ENCODE measurements around the gene GALR1.

Gene GALR1

DNA sequence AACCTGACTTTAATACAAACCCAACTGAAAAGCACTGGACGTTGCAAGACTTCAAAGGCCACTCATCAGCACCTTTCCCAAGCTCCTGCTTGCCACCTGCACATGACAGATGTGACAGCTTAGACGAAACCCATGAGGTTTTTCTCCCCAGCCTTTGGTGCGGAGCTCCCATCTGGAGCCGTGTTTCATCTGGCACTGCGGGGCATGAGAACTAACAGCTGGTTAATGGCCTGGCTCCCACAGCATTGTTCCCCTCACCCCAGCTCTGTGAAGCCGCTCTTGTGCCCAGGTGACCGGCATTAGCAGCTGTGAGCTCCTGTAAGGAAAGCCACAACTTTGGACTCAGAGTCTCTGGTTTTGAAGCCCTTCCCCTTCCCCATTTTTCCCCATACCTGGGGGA is 50.9 kb downstream of the GALR1 start:
- no peak for DNase-seq (ENCODE audit: low read depth)
- no peak overlapping the region for H3K4me3 ChIP-seq (ENCODE audit: low read depth, low read length)
- TF ChIP-seq, protein P1, sequence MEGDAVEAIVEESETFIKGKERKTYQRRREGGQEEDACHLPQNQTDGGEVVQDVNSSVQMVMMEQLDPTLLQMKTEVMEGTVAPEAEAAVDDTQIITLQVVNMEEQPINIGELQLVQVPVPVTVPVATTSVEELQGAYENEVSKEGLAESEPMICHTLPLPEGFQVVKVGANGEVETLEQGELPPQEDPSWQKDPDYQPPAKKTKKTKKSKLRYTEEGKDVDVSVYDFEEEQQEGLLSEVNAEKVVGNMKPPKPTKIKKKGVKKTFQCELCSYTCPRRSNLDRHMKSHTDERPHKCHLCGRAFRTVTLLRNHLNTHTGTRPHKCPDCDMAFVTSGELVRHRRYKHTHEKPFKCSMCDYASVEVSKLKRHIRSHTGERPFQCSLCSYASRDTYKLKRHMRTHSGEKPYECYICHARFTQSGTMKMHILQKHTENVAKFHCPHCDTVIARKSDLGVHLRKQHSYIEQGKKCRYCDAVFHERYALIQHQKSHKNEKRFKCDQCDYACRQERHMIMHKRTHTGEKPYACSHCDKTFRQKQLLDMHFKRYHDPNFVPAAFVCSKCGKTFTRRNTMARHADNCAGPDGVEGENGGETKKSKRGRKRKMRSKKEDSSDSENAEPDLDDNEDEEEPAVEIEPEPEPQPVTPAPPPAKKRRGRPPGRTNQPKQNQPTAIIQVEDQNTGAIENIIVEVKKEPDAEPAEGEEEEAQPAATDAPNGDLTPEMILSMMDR (IDR thresholded peaks at IDR 0.05; ENCODE audit: control insufficient read depth, extremely low read depth, insufficient read depth) = no peak

- TF ChIP-seq, protein P1 (IDR thresholded peaks at IDR 0.05; ENCODE audit: control insufficient read depth, extremely low read depth, insufficient read depth) = no peak
- no peak for DNase-seq (ENCODE audit: low read depth)
- H3K4me3 ChIP-seq (ENCODE audit: low read depth, low read length) = no peak overlapping the region
Measured at GRCh38 chr18:77304268-77304667, 54.6 kb downstream of the GALR1 start.

- TF ChIP-seq, protein P1 (IDR thresholded peaks at IDR 0.05; ENCODE audit: control insufficient read depth, extremely low read depth, insufficient read depth) = no peak
- no peak overlapping the region for H3K4me3 ChIP-seq (ENCODE audit: low read depth, low read length)
- DNase-seq (ENCODE audit: low read depth) = no peak
Measured at GRCh38 chr18:77305676-77306075, 56.0 kb downstream of the GALR1 start.

DNA sequence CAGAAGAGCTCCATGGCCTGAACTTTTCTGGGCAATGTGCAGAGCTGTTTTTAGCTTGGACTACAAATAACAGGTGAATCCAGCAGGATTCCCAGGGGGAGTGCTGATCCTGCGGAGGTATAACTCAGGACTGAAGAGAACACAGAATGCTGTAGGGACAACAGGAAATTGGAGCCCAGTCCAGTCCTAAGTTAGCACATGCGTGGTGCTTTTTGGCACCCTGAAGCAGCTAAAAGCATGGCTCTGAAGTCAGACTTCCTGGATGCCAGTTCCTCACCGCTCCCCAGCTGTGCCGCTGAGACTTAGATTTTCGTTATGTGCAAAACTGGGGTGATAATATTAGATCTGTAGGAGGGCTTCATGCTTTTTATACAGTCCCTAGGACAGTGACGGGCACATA is 58.6 kb downstream of the GALR1 start:
- DNase-seq (ENCODE audit: low read depth) = no peak
- TF ChIP-seq, protein P1 (IDR thresholded peaks at IDR 0.05; ENCODE audit: control insufficient read depth, extremely low read depth, insufficient read depth) = no peak
- H3K4me3 ChIP-seq (ENCODE audit: low read depth, low read length) = no peak overlapping the region

GRCh38 chr18:77314511-77314910 is 64.9 kb downstream of the GALR1 start:
- no peak for DNase-seq (ENCODE audit: low read depth)
- H3K4me3 ChIP-seq (ENCODE audit: low read depth, low read length) = no peak overlapping the region
- TF ChIP-seq, protein P1 (IDR thresholded peaks at IDR 0.05; ENCODE audit: control insufficient read depth, extremely low read depth, insufficient read depth) = no peak

DNA sequence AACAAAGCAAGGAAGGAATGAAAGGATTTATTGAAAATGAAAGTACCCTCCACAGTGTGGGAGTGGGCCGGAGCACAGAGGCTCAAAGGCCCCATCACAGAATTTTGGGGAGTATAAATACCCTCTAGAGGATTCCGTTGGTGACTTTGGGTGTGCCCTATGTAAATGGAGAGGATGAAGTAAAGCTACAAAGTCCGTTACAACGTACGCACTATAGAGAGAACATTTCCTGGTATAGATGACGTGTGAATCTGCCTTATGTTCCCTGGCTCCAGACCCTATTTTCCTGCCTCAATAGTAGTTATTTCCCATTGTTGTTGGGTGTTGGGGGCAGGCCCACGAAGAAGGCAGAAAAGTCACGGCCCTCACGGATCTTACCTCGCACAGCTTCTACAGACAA is 65.3 kb downstream of the GALR1 start:
- H3K4me3 ChIP-seq (ENCODE audit: low read depth, low read length) = no peak overlapping the region

DNA sequence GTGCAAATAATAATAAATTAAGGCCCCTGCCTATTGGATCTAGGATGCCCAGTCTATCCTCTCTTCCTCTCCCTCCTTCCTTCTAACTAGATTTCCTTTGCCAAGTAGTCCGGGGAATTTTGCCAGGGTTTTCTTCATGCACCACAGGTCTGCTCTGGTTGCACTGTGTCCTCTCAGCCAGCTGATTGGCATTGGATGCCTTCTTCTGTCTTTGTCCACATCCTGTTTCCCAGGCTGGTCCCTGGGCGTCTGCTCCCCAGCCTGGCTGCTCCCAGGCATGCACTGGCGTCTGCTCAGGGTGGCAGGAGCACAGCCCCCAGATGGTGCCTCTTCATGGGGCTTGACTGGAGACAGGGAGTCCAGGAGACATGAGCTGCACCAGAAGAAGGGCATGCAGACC is 66.4 kb downstream of the GALR1 start:
- no peak overlapping the region for H3K4me3 ChIP-seq (ENCODE audit: low read depth, low read length)
- TF ChIP-seq, protein P1 (IDR thresholded peaks at IDR 0.05; ENCODE audit: control insufficient read depth, extremely low read depth, insufficient read depth) = no peak
- DNase-seq (ENCODE audit: low read depth) = peak; percentile 18

More for the DNA sequence above, 65.3 kb downstream of the GALR1 start:
- DNase-seq (ENCODE audit: low read depth) = no peak
- TF ChIP-seq, protein P1 (IDR thresholded peaks at IDR 0.05; ENCODE audit: control insufficient read depth, extremely low read depth, insufficient read depth) = no peak
